Hematopoietic multipotent progenitor cell treated with erythropoietin and hydrocortisone succinate and interleukin-3 and kit ligand, for 8 days (in vitro differentiated cells): ENCODE data around the gene ATP4B.

ENCODE experiments used
- DNase-seq: peaks from one replicate; pipeline ENCODE4 v3.0.0-alpha.2; 2015

Gene ATP4B

GRCh38 chr13:113605866-113606438 lies 52.0 kb downstream of the ATP4B start:
- DNase-seq = no peak

GRCh38 chr13:113605461-113605860 lies 52.5 kb downstream of the ATP4B start:
- no peak for DNase-seq

GRCh38 chr13:113604186-113604585 lies 53.8 kb downstream of the ATP4B start:
- no peak for DNase-seq

- DNase-seq = no peak
Observed at GRCh38 chr13:113603116-113603710, 54.8 kb downstream of the ATP4B start.

GRCh38 chr13:113602291-113602988 lies 55.6 kb downstream of the ATP4B start:
- no peak for DNase-seq

GRCh38 chr13:113601166-113602070 lies 56.6 kb downstream of the ATP4B start:
- DNase-seq = no peak

- no peak for DNase-seq
Observed at GRCh38 chr13:113599391-113599790, 58.6 kb downstream of the ATP4B start.
